ENCODE results near the gene PHYHIPL.

GRCh38 chr10:59180689-59181270 is 4.3 kb downstream of the PHYHIPL start:
- no peak for TF ChIP-seq CTCF (IDR thresholded peaks at IDR 0.05 in 4 of 5, conservative IDR thresholded peaks at IDR 0.05 in 1 of 5)
- TF ChIP-seq POLR2A (IDR thresholded peaks at IDR 0.05): no peak

All from gastrocnemius medialis (tissue), 4 donors.